GM21515 (cell line): Measurements from ENCODE around the gene TSPAN7.
A peak's percentile ranks its signal among the peaks of the same experiment; 100 is the strongest.

ENCODE experiments used
- ATAC-seq: cut with Tn5 transposase; IDR thresholded peaks from one replicate; pipeline ENCODE4 v1.9.1; 2021; ENCODE audit not compliant: unreplicated experiment

The TSPAN7 gene, protein sequence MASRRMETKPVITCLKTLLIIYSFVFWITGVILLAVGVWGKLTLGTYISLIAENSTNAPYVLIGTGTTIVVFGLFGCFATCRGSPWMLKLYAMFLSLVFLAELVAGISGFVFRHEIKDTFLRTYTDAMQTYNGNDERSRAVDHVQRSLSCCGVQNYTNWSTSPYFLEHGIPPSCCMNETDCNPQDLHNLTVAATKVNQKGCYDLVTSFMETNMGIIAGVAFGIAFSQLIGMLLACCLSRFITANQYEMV

DNA sequence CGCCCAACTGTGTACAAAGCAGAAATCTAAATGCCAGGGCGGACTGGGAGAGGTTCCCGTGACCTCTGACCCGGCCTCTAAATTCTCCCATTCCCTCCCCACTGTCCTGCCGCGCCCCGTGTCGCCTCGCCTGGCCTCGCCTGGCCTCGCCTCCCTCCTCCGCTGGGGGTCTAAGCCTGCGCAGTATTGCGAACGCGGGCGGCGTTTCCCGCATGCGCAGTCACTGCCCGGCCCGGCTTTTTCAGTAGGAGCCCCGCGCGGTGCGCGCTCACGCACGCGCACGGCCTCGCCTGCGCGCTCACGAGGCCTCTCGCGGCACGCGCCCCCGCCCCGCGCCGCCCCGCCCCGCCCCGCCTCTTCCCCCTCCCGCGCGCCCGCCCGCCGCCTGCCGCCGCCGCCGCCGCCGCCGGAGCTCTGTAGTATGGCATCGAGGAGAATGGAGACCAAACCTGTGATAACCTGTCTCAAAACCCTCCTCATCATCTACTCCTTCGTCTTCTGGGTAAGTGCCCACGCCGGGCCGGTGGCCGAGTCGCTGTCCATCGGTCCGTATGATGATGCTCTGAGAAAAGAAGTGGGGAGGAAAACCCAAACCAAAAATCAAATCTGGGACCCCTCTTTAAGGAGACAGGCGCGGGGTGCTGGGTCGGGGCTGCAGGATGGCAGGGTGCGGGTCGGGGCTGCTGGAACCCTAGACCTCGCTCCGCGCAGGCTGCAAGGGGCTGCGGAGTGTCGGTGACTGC, at the start of gene TSPAN7:
TSPAN7 (plus strand) TSS at position 417 of the 743 bp plus-strand sequence; CDS start at position 422, 5 bp downstream.
- peak; percentile 91 for ATAC-seq

DNA sequence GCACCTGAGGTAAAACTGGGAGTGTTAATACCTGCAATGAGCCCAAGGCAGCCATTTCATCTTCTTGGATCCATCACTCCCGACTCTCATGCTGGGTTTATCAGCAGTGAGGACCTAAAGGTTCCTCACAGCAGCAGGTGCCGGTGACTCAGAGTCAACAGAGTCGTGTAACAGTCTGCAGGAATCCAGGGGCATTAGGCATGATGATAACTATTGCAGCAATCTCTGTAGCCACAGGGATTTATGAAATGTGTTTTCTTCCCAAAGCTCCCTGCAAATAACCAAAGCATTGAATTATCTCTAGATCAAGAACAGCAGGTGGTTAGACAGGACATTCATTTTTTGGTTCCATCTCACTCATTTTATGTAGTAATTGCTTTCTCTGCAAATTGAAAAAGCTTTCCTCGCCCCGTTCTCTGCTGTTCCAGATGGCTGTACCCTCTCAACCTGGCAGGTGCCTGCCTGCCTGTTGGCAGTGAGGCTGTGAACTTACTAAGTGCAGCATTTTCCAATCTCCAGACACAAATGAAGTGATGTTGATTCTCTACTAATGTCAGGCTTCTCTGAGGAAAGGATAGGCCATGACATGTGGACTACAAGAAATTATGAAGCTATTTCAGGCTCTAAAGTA, 48.1 kb upstream of the TSPAN7 start:
- no peak for ATAC-seq

GRCh38 chrX:38514016-38514854, 47.1 kb upstream of the TSPAN7 start:
- no peak for ATAC-seq

- no peak for ATAC-seq
Measured at GRCh38 chrX:38515291-38515690, 46.1 kb upstream of the TSPAN7 start.

- no peak for ATAC-seq
Measured at GRCh38 chrX:38516196-38516774, 45.1 kb upstream of the TSPAN7 start.

DNA sequence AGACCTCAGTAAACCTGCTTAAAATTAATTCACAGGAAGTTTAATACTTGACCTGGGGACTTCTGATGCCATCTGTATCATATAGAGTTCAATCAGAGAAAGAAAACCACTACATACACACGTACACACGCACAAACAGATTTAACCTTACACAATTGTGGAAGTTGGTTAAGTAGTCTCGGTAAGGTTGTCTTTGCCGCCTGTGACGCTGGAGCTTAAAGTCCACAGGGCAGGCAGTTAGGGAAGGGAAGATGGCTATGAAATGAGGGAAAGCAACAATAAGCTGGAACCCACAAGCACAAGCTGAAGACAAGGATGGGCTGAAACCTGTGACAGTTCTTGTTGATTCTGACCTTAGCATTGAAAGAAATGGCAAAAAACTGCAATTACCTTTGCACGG, 41.7 kb upstream of the TSPAN7 start:
- ATAC-seq: no peak

GRCh38 chrX:38538134-38538533, 23.2 kb upstream of the TSPAN7 start:
- no peak for ATAC-seq

DNA sequence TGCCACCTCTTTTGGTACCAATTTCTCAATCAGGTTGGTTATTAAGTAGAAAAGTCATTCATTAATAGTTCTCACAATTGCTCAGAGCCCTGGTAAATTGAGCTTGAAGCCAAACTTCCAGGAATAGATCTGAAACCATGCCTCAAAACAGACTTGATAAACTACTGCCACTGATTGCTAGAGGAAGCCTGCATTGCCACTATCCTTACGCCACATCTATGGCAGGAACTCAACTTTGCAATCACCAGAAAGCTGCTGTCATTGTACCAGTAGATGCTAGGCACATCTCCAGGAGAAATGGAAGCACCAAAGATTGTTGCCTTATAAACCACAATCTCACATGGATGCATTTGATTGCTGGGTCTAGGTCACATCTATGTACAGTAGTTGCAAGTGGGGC, 21.6 kb upstream of the TSPAN7 start:
- no peak for ATAC-seq

DNA sequence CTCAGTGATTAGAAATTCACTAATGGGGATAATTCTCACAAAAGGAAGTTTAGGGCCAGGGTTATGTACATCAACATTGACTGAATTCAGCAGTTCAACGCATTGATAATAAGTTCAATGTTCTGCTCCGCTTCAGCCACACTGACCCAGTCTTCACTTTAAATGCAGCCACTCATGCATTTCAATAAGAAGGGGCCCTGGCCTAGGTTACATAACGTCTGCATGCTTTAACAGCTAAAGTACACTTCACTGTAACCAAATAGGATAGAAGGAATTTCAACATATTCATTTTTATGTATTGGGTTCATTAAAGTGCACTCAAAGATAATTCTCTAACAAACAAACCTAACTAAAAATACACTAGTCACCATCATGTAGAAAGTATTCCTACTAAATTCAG, 12.8 kb upstream of the TSPAN7 start:
- ATAC-seq: no peak

DNA sequence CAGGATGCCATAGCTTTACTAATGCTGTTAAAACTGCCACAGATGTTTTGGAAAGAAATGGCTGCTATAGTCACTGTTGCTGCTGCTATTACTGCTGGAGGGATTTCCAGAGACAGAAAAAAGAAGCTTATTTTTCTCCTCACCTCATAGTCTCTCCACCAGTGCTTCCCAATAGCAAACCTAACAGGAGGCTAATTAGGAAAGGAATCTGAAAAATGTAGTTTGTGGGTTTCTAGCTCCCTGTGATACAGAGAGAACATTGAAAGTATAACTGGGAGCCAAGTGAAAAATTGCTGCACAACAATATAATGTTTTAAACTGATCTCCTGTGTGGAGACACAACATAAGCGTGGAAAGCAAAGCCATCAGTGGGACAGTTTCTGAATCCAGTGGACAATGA, 8.6 kb upstream of the TSPAN7 start:
- ATAC-seq: no peak

- no peak for ATAC-seq
Measured at GRCh38 chrX:38558686-38559085, 2.7 kb upstream of the TSPAN7 start.

DNA sequence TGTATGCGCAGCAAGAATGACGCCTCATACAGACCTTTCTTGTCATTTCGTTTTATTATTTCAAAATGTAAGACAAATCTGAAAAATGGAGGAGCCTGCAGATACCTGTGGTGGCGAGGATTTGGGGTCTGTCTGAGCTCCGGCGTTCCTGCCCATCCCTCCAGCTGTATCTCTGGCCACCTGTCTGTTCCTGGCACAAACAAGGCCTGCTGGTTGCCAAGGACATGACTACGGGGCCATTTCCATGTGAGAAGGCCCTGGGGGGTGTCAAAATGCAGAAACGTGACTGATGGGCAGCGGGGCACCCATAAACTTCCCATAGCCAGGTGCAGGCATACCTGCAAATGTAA, 591 bp upstream of the TSPAN7 start:
- ATAC-seq: no peak

DNA sequence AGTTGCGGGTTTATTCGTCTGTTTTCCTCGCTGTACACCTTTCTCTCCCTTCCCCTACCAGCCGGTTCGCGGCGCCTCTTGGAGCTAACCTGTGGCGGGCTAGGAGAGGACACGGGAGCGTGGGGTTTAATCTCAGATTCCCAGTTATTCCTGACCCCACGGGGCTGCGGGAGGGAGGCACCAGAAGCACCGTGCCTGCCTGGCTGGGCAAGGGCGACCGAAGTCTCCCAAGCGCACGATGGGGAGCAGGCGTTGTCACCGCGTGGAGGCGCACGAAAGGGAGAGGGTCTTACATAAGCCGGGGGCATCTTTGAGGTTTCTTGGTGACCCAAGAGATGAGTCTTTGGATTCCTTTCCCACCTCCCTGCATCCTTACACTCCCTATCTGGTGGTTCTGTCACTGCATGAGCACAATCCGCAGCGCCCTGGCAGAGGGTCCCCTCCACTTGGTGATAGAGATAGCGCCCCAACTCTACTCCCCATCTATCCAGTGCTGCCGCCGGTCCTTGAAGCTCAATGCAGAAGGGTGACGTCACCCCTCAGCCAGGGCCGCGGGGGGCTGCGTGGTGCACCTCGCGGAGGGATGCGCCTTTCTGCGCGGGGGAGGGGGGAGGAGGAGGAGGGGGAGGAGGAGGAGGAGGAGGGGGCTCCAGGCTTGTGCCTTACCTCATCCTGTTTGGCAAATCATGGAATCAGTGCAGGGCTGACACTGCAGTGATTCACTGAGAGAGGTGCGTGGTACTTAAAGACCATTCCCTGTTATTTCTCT, 793 bp downstream of the TSPAN7 start:
- ATAC-seq: no peak

- no peak for ATAC-seq
Measured at GRCh38 chrX:38563030-38563429, 1.7 kb downstream of the TSPAN7 start.

DNA sequence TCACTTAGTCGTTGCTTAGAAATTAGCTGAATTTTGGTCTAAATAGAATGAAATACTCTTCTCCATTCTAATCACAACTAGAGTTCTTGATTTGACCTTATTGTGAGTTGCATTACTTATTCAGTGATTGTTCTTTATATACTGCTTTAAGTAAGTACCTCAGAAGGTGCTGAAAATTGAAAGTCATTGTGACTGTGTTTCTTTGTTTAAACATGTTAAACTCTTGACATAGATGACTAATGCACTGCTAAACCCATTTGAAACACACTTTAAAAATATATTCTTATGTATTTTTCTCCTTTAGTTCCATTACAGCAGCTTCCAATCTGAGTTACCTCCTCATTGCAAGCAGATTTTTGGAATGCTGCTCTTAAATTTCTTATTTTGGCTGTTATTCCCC, 9.1 kb downstream of the TSPAN7 start:
- ATAC-seq: no peak

GRCh38 chrX:38571058-38571457, 9.7 kb downstream of the TSPAN7 start:
- no peak for ATAC-seq

GRCh38 chrX:38574858-38575257, 13.5 kb downstream of the TSPAN7 start:
- no peak for ATAC-seq

GRCh38 chrX:38575888-38576287, 14.5 kb downstream of the TSPAN7 start:
- no peak for ATAC-seq

GRCh38 chrX:38577738-38578137, 16.4 kb downstream of the TSPAN7 start:
- no peak for ATAC-seq

DNA sequence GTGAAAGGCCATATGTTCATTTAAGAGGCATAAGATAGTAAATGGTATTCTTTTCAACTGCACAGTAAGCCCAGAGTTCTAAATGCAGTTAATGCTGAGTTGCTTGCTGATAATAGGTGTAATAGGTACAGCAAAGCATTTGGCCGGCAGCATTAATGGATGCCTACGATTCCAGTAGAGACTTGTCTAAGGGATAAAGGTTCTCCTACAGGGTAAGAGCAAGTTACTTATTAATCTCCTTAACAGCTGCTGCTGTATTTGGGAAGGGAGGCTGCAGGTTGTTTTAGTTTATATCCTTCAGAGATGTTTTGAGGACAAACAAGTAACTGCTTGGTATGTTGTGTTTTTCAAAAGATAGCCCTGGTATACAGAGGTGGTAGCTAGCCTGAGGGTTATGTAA, 16.8 kb downstream of the TSPAN7 start:
- ATAC-seq: no peak
